Neural crest cell (in vitro differentiated cells): ENCODE data around the gene SPATA32. TPM values are rescaled to one million over a fixed set of nuclear protein-coding genes. Genes with fewer than 3 reads are reported as not detected.

Source experiments
- DNase-seq: peaks from one replicate; pipeline ENCODE4 v3.0.0; 2021; ENCODE audit warnings: low read depth, mixed read lengths, low spot score
- H3K27ac Mint-ChIP-seq: one replicate; pipeline ENCODE4 v1.8.0; 2021; ENCODE audit warnings: mild to moderate bottlenecking, mixed read lengths; ENCODE audit not compliant: unreplicated experiment
- H3K27me3 Mint-ChIP-seq: 2 replicates; pipeline ENCODE4 v1.8.0; 2021; ENCODE audit warnings: low read depth, mild to moderate bottlenecking, mixed read lengths
- H3K36me3 Mint-ChIP-seq: 2 replicates; pipeline ENCODE4 v1.8.0; 2021; ENCODE audit warnings: low read depth, mild to moderate bottlenecking, mixed read lengths
- H3K4me1 Mint-ChIP-seq: 2 replicates; pipeline ENCODE4 v1.8.0; 2021; ENCODE audit warnings: mixed read lengths
- H3K4me3 Mint-ChIP-seq: one replicate; pipeline ENCODE4 v1.8.0; 2021; ENCODE audit warnings: mild to moderate bottlenecking, mixed read lengths
- H3K9me3 Mint-ChIP-seq: 2 replicates; pipeline ENCODE4 v1.8.0; 2021; ENCODE audit warnings: mixed read lengths
- CTCF ChIP-seq: fragments of 200-600 bp; sonication (generic); conservative IDR thresholded peaks from 2 replicates; pipeline ENCODE4 v1.5.0; 2021; ENCODE audit warnings: antibody characterized with exemption, mild to moderate bottlenecking
- total RNA-seq: library from RNA; stranded (reverse); gene quantifications from 2 replicates; pipeline ENCODE4 v1.2.1, GENCODE V29; 2021

The SPATA32 gene
- total RNA-seq, 1 donor from 2014 or later, result 0.23 TPM

GRCh38 chr17:45223539-45224528 is 38.1 kb downstream of the SPATA32 start:
- Mint-ChIP-seq H3K4me1 (no peaks in the 10 kb centered on the region), H3K9me3 (no peaks in the 10 kb centered on the region), H3K4me3 (peak overlapping the region; percentile 41), H3K36me3 (no peaks in the 10 kb centered on the region), H3K27ac (no peak overlapping the region), H3K27me3 (peaks cover 62% of the 10 kb centered on the region)
- TF ChIP-seq CTCF, result no peak
- no peak for DNase-seq

GRCh38 chr17:45222996-45223538 is 38.8 kb downstream of the SPATA32 start:
- Mint-ChIP-seq H3K9me3 (no peaks in the 10 kb centered on the region), H3K27me3 (peaks cover 64% of the 10 kb centered on the region), H3K27ac (no peak overlapping the region), H3K36me3 (no peaks in the 10 kb centered on the region), H3K4me1 (no peaks in the 10 kb centered on the region), H3K4me3 (peak overlapping the region; percentile 57)
- TF ChIP-seq CTCF, result no peak
- DNase-seq, result no peak

GRCh38 chr17:45222289-45222995 is 39.5 kb downstream of the SPATA32 start:
- H3K9me3 Mint-ChIP-seq, result no peaks in the 10 kb centered on the region
- H3K27ac Mint-ChIP-seq, result no peak overlapping the region
- DNase-seq, result no peak
- peaks cover 66% of the 10 kb centered on the region for H3K27me3 Mint-ChIP-seq
- peak overlapping the region; percentile 57 for H3K4me3 Mint-ChIP-seq
- no peaks in the 10 kb centered on the region for H3K36me3 Mint-ChIP-seq
- no peak for TF ChIP-seq CTCF
- H3K4me1 Mint-ChIP-seq, result no peaks in the 10 kb centered on the region

- TF ChIP-seq CTCF, result no peak
- no peak for DNase-seq
- Mint-ChIP-seq H3K4me3 (no peak overlapping the region), H3K9me3 (no peaks in the 10 kb centered on the region), H3K27ac (no peak overlapping the region), H3K36me3 (no peaks in the 10 kb centered on the region), H3K4me1 (no peaks in the 10 kb centered on the region), H3K27me3 (peaks cover 68% of the 10 kb centered on the region)
Measured at GRCh38 chr17:45222014-45222288, 39.9 kb downstream of the SPATA32 start.

GRCh38 chr17:45221081-45222013 is 40.5 kb downstream of the SPATA32 start, which contains the start of gene FMNL1:
FMNL1 (plus strand) TSS chr17:45221885; CDS start chr17:45222125, 240 bp downstream.
- Mint-ChIP-seq H3K27ac (no peak within 1 kb of the TSS), H3K4me3 (peak within 1 kb of the TSS; percentile 57), H3K36me3 (no peaks in the 10 kb centered on the region), H3K9me3 (no peaks in the 10 kb centered on the region), H3K4me1 (no peaks in the 10 kb centered on the region), H3K27me3 (peaks cover 68% of the 10 kb centered on the region)
- no peak for TF ChIP-seq CTCF
- DNase-seq, result no peak
